ENCODE data around the gene KRT13.
A peak's percentile ranks its signal among the peaks of the same experiment; 100 is the strongest.

Gene KRT13

GRCh38 chr17:41499714-41500113, 5.7 kb downstream of the KRT13 start:
- no peaks in the 10 kb centered on the region for H4K20me1 ChIP-seq (ENCODE audit: insufficient read depth, low read length)
- no peaks in the 10 kb centered on the region for H3K36me3 ChIP-seq (ENCODE audit: insufficient read depth, low read length)
- no peaks in the 10 kb centered on the region for H3K9me2 ChIP-seq (ENCODE audit: low read depth, low read length)
- no peak overlapping the region for H3K4me2 ChIP-seq (ENCODE audit: low read length)
- no peak overlapping the region for H3K9ac ChIP-seq (ENCODE audit: low read length)
- no peak overlapping the region for H2AFZ ChIP-seq (ENCODE audit: low read length)
- no peak overlapping the region for H3K27ac ChIP-seq (ENCODE audit: low read depth, low read length, poor library complexity, severe bottlenecking)
- H3F3A ChIP-seq (ENCODE audit: insufficient read depth, low read length) = no peaks in the 10 kb centered on the region
- TF ChIP-seq EZH2 (IDR thresholded peaks at IDR 0.05; ENCODE audit: borderline replicate concordance, low read length) (no peak), CTCF (IDR thresholded peaks at IDR 0.05; ENCODE audit: low read length) (no peak)
- H3K4me3 ChIP-seq (ENCODE audit: low read depth, low read length, poor library complexity, severe bottlenecking) = no peak overlapping the region
- H3K9me3 ChIP-seq (ENCODE audit: low read length) = no peaks in the 10 kb centered on the region
- no peaks in the 10 kb centered on the region for H3K4me1 ChIP-seq (ENCODE audit: insufficient read depth, low read length, severe bottlenecking)
- H3K79me2 ChIP-seq (ENCODE audit: insufficient read depth, low read length) = no peaks in the 10 kb centered on the region
- H3K27me3 ChIP-seq (ENCODE audit: insufficient read depth, low read length) = no peaks in the 10 kb centered on the region; the same call in 1 of the 2 replicates

- H3K4me1 ChIP-seq (ENCODE audit: insufficient read depth, low read length, severe bottlenecking) = no peaks in the 10 kb centered on the region
Measured at GRCh38 chr17:41498276-41498675, 7.1 kb downstream of the KRT13 start.

GRCh38 chr17:41496803-41497484, 8.5 kb downstream of the KRT13 start:
- peak; percentile 48; the same call in 1 of the 2 replicates for TF ChIP-seq CTCF (IDR thresholded peaks at IDR 0.05; ENCODE audit: low read length)
- no peak for TF ChIP-seq EZH2 (IDR thresholded peaks at IDR 0.05; ENCODE audit: borderline replicate concordance, low read length)
- Histone ChIP-seq H3K9me2 (ENCODE audit: low read depth, low read length) (no peaks in the 10 kb centered on the region), H3K4me2 (ENCODE audit: low read length) (no peak overlapping the region), H3K4me3 (ENCODE audit: low read depth, low read length, poor library complexity, severe bottlenecking) (no peak overlapping the region), H3K4me1 (ENCODE audit: insufficient read depth, low read length, severe bottlenecking) (no peaks in the 10 kb centered on the region), H3K36me3 (ENCODE audit: insufficient read depth, low read length) (no peaks in the 10 kb centered on the region), H3K9ac (ENCODE audit: low read length) (no peak overlapping the region), H3F3A (ENCODE audit: insufficient read depth, low read length) (no peaks in the 10 kb centered on the region), H3K27ac (ENCODE audit: low read depth, low read length, poor library complexity, severe bottlenecking) (no peak overlapping the region), H3K9me3 (ENCODE audit: low read length) (no peaks in the 10 kb centered on the region), H3K27me3 (ENCODE audit: insufficient read depth, low read length) (peaks cover 7% of the 10 kb centered on the region; the same call in 1 of the 2 replicates), H4K20me1 (ENCODE audit: insufficient read depth, low read length) (no peaks in the 10 kb centered on the region), H2AFZ (ENCODE audit: low read length) (no peak overlapping the region), H3K79me2 (ENCODE audit: insufficient read depth, low read length) (no peaks in the 10 kb centered on the region)

More at GRCh38 chr17:41498276-41498675, 7.1 kb downstream of the KRT13 start:
- H3K79me2 ChIP-seq (ENCODE audit: insufficient read depth, low read length) = no peaks in the 10 kb centered on the region
- TF ChIP-seq EZH2 (IDR thresholded peaks at IDR 0.05; ENCODE audit: borderline replicate concordance, low read length) (no peak), CTCF (IDR thresholded peaks at IDR 0.05; ENCODE audit: low read length) (no peak)
- H3K4me2 ChIP-seq (ENCODE audit: low read length) = no peak overlapping the region
- no peak overlapping the region for H3K4me3 ChIP-seq (ENCODE audit: low read depth, low read length, poor library complexity, severe bottlenecking)
- H4K20me1 ChIP-seq (ENCODE audit: insufficient read depth, low read length) = no peaks in the 10 kb centered on the region
- H3F3A ChIP-seq (ENCODE audit: insufficient read depth, low read length) = no peaks in the 10 kb centered on the region
- H3K9me3 ChIP-seq (ENCODE audit: low read length) = no peaks in the 10 kb centered on the region
- H3K27ac ChIP-seq (ENCODE audit: low read depth, low read length, poor library complexity, severe bottlenecking) = no peak overlapping the region
- no peak overlapping the region for H2AFZ ChIP-seq (ENCODE audit: low read length)
- no peaks in the 10 kb centered on the region for H3K9me2 ChIP-seq (ENCODE audit: low read depth, low read length)
- H3K36me3 ChIP-seq (ENCODE audit: insufficient read depth, low read length) = no peaks in the 10 kb centered on the region
- no peak overlapping the region for H3K9ac ChIP-seq (ENCODE audit: low read length)
- peaks cover 3% of the 10 kb centered on the region; the same call in 1 of the 2 replicates for H3K27me3 ChIP-seq (ENCODE audit: insufficient read depth, low read length)

All from OCI-LY1 (cell line).